NCI-H1417 treated with DMSO at 0.1 percent for 48 hours (cell line): ENCODE data around the gene SORCS2.

Source experiments
- DNase-seq: peaks from one replicate; lab custom pipeline; 2025; lab: John Stamatoyannopoulos, UW

Gene SORCS2

GRCh38 chr4:7393601-7394575, 201.6 kb downstream of the SORCS2 start:
- DNase-seq: no peak

- DNase-seq: no peak
These were observed 202.5 kb downstream of the SORCS2 start for GRCh38 chr4:7394681-7395451.

GRCh38 chr4:7395645-7396044, 203.3 kb downstream of the SORCS2 start:
- no peak for DNase-seq

GRCh38 chr4:7396186-7396910, 204.0 kb downstream of the SORCS2 start:
- no peak for DNase-seq

- no peak for DNase-seq
These were observed 205.1 kb downstream of the SORCS2 start for GRCh38 chr4:7397206-7398103.

GRCh38 chr4:7398104-7398423, 205.7 kb downstream of the SORCS2 start:
- DNase-seq: no peak

- no peak for DNase-seq
These were observed 206.6 kb downstream of the SORCS2 start for GRCh38 chr4:7398788-7399439.

- DNase-seq: no peak
These were observed 207.3 kb downstream of the SORCS2 start for GRCh38 chr4:7399440-7400234.

- no peak for DNase-seq
These were observed 208.4 kb downstream of the SORCS2 start for GRCh38 chr4:7400671-7401298.

GRCh38 chr4:7402526-7402925, 210.2 kb downstream of the SORCS2 start:
- no peak for DNase-seq

GRCh38 chr4:7403001-7403400, 210.7 kb downstream of the SORCS2 start:
- DNase-seq: no peak

GRCh38 chr4:7408166-7408565, 215.8 kb downstream of the SORCS2 start:
- DNase-seq: no peak

- no peak for DNase-seq
These were observed 218.1 kb downstream of the SORCS2 start for GRCh38 chr4:7410446-7410845.

- DNase-seq: no peak
These were observed 219.2 kb downstream of the SORCS2 start for GRCh38 chr4:7411491-7411890.

- DNase-seq: no peak
These were observed 219.7 kb downstream of the SORCS2 start for GRCh38 chr4:7411896-7412553.

- DNase-seq: no peak
These were observed 220.2 kb downstream of the SORCS2 start for GRCh38 chr4:7412554-7412912.

GRCh38 chr4:7414046-7414445, 221.7 kb downstream of the SORCS2 start:
- no peak for DNase-seq

GRCh38 chr4:7414736-7415510, 222.6 kb downstream of the SORCS2 start:
- no peak for DNase-seq
